ENCODE measurements around the gene TP53I11. TPM values are rescaled to one million over a fixed set of nuclear protein-coding genes. Genes with fewer than 3 reads are reported as not detected.

TP53I11 gene
- total RNA-seq, 1 experiment from 2014 or later, result 42.4 TPM

- ChIA-PET CTCF (interaction anchor here (8.2 kb wide), 1 partner anchor 15 kb away, joined by 135 read pairs; no protein-coding TSS in a partner anchor), POLR2A (no interaction called here)
- Mint-ChIP-seq H3K4me1 (peaks cover 21% of the 10 kb centered on the region), H3K27ac (no peak overlapping the region), H3K4me3 (no peak overlapping the region), H3K27me3 (ENCODE audit: low read depth) (no peaks in the 10 kb centered on the region), H3K9me3 (no peaks in the 10 kb centered on the region), H3K36me3 (no peaks in the 10 kb centered on the region)
- ATAC-seq (no peak), DNase-seq (ENCODE audit: low spot score) (no peak)
- TF ChIP-seq ZBTB21 (CRISPR knock-in tag; IDR thresholded peaks at IDR 0.05; ENCODE audit: borderline replicate concordance) (no peak), OVOL2 (CRISPR knock-in tag; IDR thresholded peaks at IDR 0.05; ENCODE audit: borderline replicate concordance) (no peak), SP1 (CRISPR knock-in tag; conservative IDR thresholded peaks at IDR 0.05) (no peak), ZNF396 (CRISPR knock-in tag; IDR thresholded peaks at IDR 0.05; ENCODE audit: borderline replicate concordance) (no peak), NFE2L1 (CRISPR knock-in tag; IDR thresholded peaks at IDR 0.05) (no peak), PRRX2 (CRISPR knock-in tag; IDR thresholded peaks at IDR 0.05) (no peak), ZBTB43 (CRISPR knock-in tag; IDR thresholded peaks at IDR 0.05) (no peak), ZNF416 (CRISPR knock-in tag; IDR thresholded peaks at IDR 0.05) (no peak), ZNF317 (CRISPR knock-in tag; IDR thresholded peaks at IDR 0.05; ENCODE audit: borderline replicate concordance, low read depth) (no peak)
- TF ChIP-seq, protein P1, sequence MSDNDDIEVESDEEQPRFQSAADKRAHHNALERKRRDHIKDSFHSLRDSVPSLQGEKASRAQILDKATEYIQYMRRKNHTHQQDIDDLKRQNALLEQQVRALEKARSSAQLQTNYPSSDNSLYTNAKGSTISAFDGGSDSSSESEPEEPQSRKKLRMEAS (CRISPR knock-in tag; IDR thresholded peaks at IDR 0.05), result no peak
Observed at GRCh38 chr11:44914105-44914504, 36.6 kb downstream of the TP53I11 start.

DNA sequence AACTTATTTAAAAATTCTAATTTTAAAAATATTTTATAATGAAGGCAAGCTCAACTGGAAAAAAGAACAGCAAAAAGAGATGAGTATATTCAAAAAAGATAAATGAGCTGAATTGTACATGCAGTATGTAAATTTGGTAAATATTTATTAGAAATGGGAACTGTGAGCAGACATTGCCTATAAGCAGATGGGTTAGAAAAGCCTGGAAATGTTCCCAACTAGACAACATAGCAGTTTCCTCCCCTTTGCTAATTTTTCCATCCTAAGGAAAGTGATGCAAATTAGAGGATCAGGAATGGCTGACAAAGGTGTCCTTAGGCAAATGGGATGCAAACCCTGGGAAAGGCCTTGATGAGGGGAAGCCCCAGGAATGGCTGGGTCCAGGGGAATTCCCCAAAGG is 37.2 kb downstream of the TP53I11 start:
- no peak for ATAC-seq
- TF ChIP-seq ESRRA (CRISPR knock-in tag; IDR thresholded peaks at IDR 0.05; ENCODE audit: borderline replicate concordance) (no peak), ZNF232 (CRISPR knock-in tag; IDR thresholded peaks at IDR 0.05) (no peak), ZNF396 (CRISPR knock-in tag; IDR thresholded peaks at IDR 0.05; ENCODE audit: borderline replicate concordance) (no peak), ZNF138 (CRISPR knock-in tag; conservative IDR thresholded peaks at IDR 0.05) (no peak), ZMAT4 (CRISPR knock-in tag; IDR thresholded peaks at IDR 0.05) (no peak), PRRX2 (CRISPR knock-in tag; IDR thresholded peaks at IDR 0.05) (no peak), ZNF416 (CRISPR knock-in tag; IDR thresholded peaks at IDR 0.05) (no peak), TEAD4 (CRISPR knock-in tag; IDR thresholded peaks at IDR 0.05) (no peak), AFF4 (CRISPR knock-in tag; IDR thresholded peaks at IDR 0.05; ENCODE audit: borderline replicate concordance) (no peak), SMAD3 (CRISPR knock-in tag; IDR thresholded peaks at IDR 0.05; ENCODE audit: borderline replicate concordance) (no peak), SMAD4 (CRISPR knock-in tag; IDR thresholded peaks at IDR 0.05) (no peak)
- TF ChIP-seq, protein P1 (CRISPR knock-in tag; IDR thresholded peaks at IDR 0.05), result no peak
- TF ChIP-seq, protein P2, sequence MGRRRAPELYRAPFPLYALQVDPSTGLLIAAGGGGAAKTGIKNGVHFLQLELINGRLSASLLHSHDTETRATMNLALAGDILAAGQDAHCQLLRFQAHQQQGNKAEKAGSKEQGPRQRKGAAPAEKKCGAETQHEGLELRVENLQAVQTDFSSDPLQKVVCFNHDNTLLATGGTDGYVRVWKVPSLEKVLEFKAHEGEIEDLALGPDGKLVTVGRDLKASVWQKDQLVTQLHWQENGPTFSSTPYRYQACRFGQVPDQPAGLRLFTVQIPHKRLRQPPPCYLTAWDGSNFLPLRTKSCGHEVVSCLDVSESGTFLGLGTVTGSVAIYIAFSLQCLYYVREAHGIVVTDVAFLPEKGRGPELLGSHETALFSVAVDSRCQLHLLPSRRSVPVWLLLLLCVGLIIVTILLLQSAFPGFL (CRISPR knock-in tag; IDR thresholded peaks at IDR 0.05; ENCODE audit: borderline replicate concordance), result no peak
- no peak overlapping the region for H3K27ac Mint-ChIP-seq
- CTCF ChIA-PET, result interaction anchor here (3.3 to 8.2 kb wide), 2 partner anchors 15 to 24 kb away, joined by 36 to 135 read pairs; no protein-coding TSS in a partner anchor
- H3K36me3 Mint-ChIP-seq, result no peaks in the 10 kb centered on the region
- POLR2A ChIA-PET, result no interaction called here
- DNase-seq (ENCODE audit: low spot score), result no peak
- no peaks in the 10 kb centered on the region for H3K27me3 Mint-ChIP-seq (ENCODE audit: low read depth)
- no peaks in the 10 kb centered on the region for H3K9me3 Mint-ChIP-seq
- H3K4me3 Mint-ChIP-seq, result no peak overlapping the region
- H3K4me1 Mint-ChIP-seq, result peaks cover 23% of the 10 kb centered on the region
